Breast epithelium (tissue), 4 donors: ENCODE results near the gene CGREF1. TPM values are rescaled to one million over a fixed set of nuclear protein-coding genes. Genes with fewer than 3 reads are reported as not detected.

Source experiments
- DNase-seq, 2 donors: peaks; one replicate each; pipeline ENCODE4 v3.0.0-alpha.2; 2019; ENCODE audit warnings: low spot score in 2 of 2
- H3K27ac ChIP-seq, 2 donors: fragments of 200-600 bp; sonication (generic) in 1 of 2; one replicate each; pipeline ENCODE4 v1.5.1; 2016 to 2019; ENCODE audit warnings: mild to moderate bottlenecking in 1 of 2
- H3K27me3 ChIP-seq, 2 donors: fragments of 200-600 bp; sonication (generic) in 1 of 2; one replicate each; pipeline versions ENCODE4 v1.5.1 to v1.6.0; 2017 to 2019; ENCODE audit warnings: control low read depth in 1 of 2, mild to moderate bottlenecking in 1 of 2
- H3K36me3 ChIP-seq: fragments of 200-600 bp; one replicate; pipeline ENCODE4 v1.5.1; 2019
- H3K4me1 ChIP-seq, 2 donors: fragments of 200-600 bp; sonication (generic); one replicate each; pipeline ENCODE4 v1.5.1; 2016 to 2019; ENCODE audit warnings: control low read depth in 1 of 2
- H3K4me3 ChIP-seq, 3 donors: fragments of 200-600 bp; sonication (generic); 1 replicate in 2 of 3; 2 replicates in 1 of 3; pipeline ENCODE4 v1.5.1; 2016 to 2019; ENCODE audit warnings: mild to moderate bottlenecking in 3 of 3, moderate library complexity in 2 of 3
- H3K9me3 ChIP-seq, 2 donors: fragments of 200-600 bp; sonication (generic) in 1 of 2; one replicate each; pipeline ENCODE4 v1.5.1; 2016 to 2019; ENCODE audit warnings: control low read depth in 1 of 2
- CTCF ChIP-seq, 3 donors: fragments of 450-650 bp; IDR thresholded peaks; one replicate each; pipeline ENCODE4 v1.5.1; 2016 to 2017; ENCODE audit warnings: antibody characterized with exemption in 3 of 3, mild to moderate bottlenecking in 3 of 3, moderate library complexity in 3 of 3
- POLR2A ChIP-seq: fragments of 450-650 bp; IDR thresholded peaks from one replicate; pipeline ENCODE4 v1.6.1; 2016; ENCODE audit warnings: antibody characterized with exemption, mild to moderate bottlenecking, moderate library complexity
- POLR2AphosphoS5 ChIP-seq, 3 donors: sonication (generic); formaldehyde crosslinking; IDR thresholded peaks; one replicate each; pipeline ENCODE4 v1.6.1; 2017; ENCODE audit warnings: antibody characterized with exemption in 3 of 3
- intact Hi-C: fragments of 100-400 bp; cut with DNase I; formaldehyde crosslinking; loops from one replicate; pipeline ENCODE4 v1.15.1; 2023; ENCODE audit warnings: low total_unique reads
- total RNA-seq, 3 donors: library from RNA; depleted of rRNA; stranded (reverse); fragments of >200 nt; gene quantifications; one replicate each; pipeline ENCODE4 v1.1.0, GENCODE V29; 2016

Gene CGREF1
- total RNA-seq, 3 donors from 2014 or later, result 3.2 to 16.4 (median 3.4) TPM

GRCh38 chr2:27109083-27109482 lies 9.8 kb downstream of the CGREF1 start:
- intact Hi-C loops, result no loop called here
- no peaks in the 10 kb centered on the region for H3K36me3 ChIP-seq

GRCh38 chr2:27108221-27108620 lies 10.7 kb downstream of the CGREF1 start:
- no peak for TF ChIP-seq POLR2A
- no peak for TF ChIP-seq CTCF (IDR thresholded peaks at IDR 0.05)
- TF ChIP-seq POLR2AphosphoS5 (IDR thresholded peaks at IDR 0.05), result no peak
- Histone ChIP-seq H3K27me3 (no peaks in the 10 kb centered on the region), H3K36me3 (no peaks in the 10 kb centered on the region), H3K4me1 (no peaks in the 10 kb centered on the region), H3K9me3 (no peaks in the 10 kb centered on the region), H3K4me3 (no peak overlapping the region), H3K27ac (no peak overlapping the region)
- intact Hi-C loops, result no loop called here
- no peak for DNase-seq

More at GRCh38 chr2:27109083-27109482, 9.8 kb downstream of the CGREF1 start:
- DNase-seq, result no peak
- H3K9me3 ChIP-seq, result no peaks in the 10 kb centered on the region
- no peaks in the 10 kb centered on the region for H3K4me1 ChIP-seq
- H3K4me3 ChIP-seq, result no peak overlapping the region
- H3K27ac ChIP-seq, result no peak overlapping the region
- H3K27me3 ChIP-seq, result no peaks in the 10 kb centered on the region
- TF ChIP-seq POLR2A, result no peak
- TF ChIP-seq POLR2AphosphoS5 (IDR thresholded peaks at IDR 0.05), result no peak
- TF ChIP-seq CTCF (IDR thresholded peaks at IDR 0.05), result no peak

- intact Hi-C loops, result no loop called here
- DNase-seq, result no peak
- Histone ChIP-seq H3K27ac (no peak overlapping the region), H3K36me3 (no peaks in the 10 kb centered on the region), H3K4me1 (no peaks in the 10 kb centered on the region), H3K9me3 (no peaks in the 10 kb centered on the region), H3K4me3 (no peak overlapping the region), H3K27me3 (no peaks in the 10 kb centered on the region)
- no peak for TF ChIP-seq POLR2AphosphoS5 (IDR thresholded peaks at IDR 0.05)
- TF ChIP-seq CTCF (IDR thresholded peaks at IDR 0.05), result no peak
Observed at GRCh38 chr2:27105981-27106380, 12.9 kb downstream of the CGREF1 start.

GRCh38 chr2:27102329-27102728 lies 16.6 kb downstream of the CGREF1 start:
- intact Hi-C loops, result no loop called here
- DNase-seq, result no peak
- no peaks in the 10 kb centered on the region for H3K9me3 ChIP-seq

GRCh38 chr2:27100036-27100435 lies 18.9 kb downstream of the CGREF1 start:
- Histone ChIP-seq H3K4me3 (no peak overlapping the region), H3K27ac (no peak overlapping the region), H3K9me3 (no peaks in the 10 kb centered on the region), H3K27me3 (no peaks in the 10 kb centered on the region), H3K4me1 (peaks cover 0 to 4% of the 10 kb centered on the region in 2 donors), H3K36me3 (no peaks in the 10 kb centered on the region)
- no peak for TF ChIP-seq POLR2AphosphoS5 (IDR thresholded peaks at IDR 0.05)
- no peak for TF ChIP-seq POLR2A
- TF ChIP-seq CTCF (IDR thresholded peaks at IDR 0.05), result no peak
- intact Hi-C loops, result no loop called here
- no peak for DNase-seq

More at GRCh38 chr2:27102329-27102728, 16.6 kb downstream of the CGREF1 start:
- TF ChIP-seq POLR2A (no peak), POLR2AphosphoS5 (IDR thresholded peaks at IDR 0.05) (no peak), CTCF (IDR thresholded peaks at IDR 0.05) (no peak)
- H3K27ac ChIP-seq, result no peak overlapping the region
- no peaks in the 10 kb centered on the region for H3K27me3 ChIP-seq
- H3K36me3 ChIP-seq, result no peaks in the 10 kb centered on the region
- no peak overlapping the region for H3K4me3 ChIP-seq
- no peaks in the 10 kb centered on the region for H3K4me1 ChIP-seq
